HG03575 (cell line): ENCODE results near the gene SH3PXD2B.
"Not testable (repeated sequence)": the region's sequence is repeated elsewhere in the genome, so short reads cannot be mapped to it uniquely, and the experiment has no call there.

Experiments used
- ATAC-seq: cut with Tn5 transposase; IDR thresholded peaks from one replicate; pipeline ENCODE4 v1.9.1; 2021; ENCODE audit not compliant: unreplicated experiment, insufficient number of reproducible peaks, low FRiP score; ENCODE audit errors: extremely low read depth

The SH3PXD2B gene

DNA sequence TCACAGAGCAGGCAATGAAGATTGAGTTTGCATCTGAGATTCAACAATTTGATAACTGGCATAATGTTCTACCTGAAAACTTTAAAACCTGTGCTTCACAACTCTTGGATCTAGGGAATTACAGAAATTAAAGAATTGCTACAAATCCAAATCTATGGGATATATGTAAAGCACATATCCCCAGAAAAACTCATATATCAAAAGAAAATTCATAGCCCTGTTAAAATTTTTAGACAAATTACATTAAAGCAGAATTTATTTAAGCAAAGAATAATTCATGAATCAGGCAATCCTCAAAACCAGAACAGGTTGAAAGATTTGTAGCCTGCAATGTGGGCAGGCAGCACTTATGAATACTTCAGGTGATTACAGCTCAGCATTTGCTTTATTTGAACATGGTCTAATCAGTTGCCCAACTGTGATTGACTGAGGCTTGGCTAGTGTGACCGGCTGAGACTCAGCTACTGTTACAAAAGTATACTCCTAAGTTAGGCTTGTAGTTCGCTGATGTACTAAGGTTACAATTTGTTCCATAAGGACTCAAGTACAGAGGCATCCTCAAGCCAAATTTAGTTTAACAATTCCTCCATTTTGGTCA, 160.5 kb downstream of the SH3PXD2B start:
- no peak for ATAC-seq

DNA sequence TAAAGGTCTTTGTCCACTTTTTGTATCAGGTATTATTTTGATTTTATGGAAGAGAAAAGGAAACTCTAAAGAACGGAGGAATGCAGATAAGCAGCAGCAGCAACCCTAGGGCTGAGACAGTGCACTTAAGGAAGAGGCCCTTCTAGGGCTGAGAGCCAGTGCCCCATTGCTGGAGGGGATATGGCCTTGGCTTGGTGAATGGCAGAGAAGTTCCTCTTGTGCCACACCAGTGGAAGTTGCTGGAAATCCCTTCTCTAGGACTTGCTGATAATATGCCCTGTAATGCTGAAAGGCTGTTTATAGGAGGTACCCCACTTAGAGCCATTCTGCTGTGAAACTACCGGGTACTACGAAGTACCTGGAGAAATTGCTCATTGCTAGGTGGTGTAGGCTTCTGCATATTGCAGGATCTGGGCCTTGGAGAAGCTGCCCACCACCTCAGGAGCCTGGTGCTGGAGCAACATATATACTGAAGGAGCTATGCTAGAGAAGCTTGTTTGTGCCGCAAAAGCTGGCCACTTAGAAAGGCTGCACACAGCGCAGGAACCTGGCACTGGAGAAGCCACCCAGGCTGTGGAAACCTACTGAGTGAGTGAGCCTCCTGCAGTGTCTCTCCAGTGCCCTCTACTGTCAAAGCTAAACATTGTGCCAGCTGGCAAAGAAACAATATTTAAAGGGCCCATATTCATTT, 161.1 kb downstream of the SH3PXD2B start:
- peak; percentile 52 for ATAC-seq

DNA sequence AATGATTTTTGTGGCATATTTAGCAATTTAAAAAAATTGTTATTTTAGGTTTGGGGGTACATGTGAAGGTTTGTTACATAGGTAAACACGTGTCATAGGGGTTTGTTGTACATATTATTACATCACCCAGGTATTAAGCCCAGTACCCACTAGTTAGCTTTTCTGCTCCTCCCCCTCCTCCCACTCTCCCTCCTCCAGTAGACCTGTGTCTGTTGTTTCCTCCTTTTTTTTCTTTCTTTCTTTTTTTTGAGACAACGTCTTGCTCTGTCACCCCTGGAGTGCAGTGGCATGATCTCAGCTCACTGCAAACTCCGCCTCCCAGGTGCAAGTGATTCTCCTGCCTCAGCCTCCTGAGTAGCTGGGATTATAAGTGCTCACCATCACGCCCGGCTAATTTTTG, 162.5 kb downstream of the SH3PXD2B start:
- not testable (repeated sequence) for ATAC-seq

DNA sequence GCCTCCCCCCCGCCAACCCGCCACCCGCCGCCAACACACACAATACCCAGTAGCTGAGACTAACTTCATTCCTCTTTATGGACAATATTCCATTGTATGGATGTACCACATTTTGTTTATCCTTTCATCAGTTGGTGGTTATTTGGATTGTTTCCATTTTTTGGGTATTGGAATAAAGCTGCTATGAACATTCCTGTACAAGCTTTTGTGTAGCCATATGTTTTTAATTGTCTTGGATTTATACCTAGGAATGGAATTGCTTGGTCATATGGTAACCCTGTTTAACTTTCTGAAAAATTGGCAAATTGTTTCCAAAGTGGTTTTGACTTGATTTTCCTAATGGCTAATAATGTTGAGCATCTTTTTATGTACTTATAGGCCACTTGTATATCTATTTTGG, 165.9 kb downstream of the SH3PXD2B start:
- no peak for ATAC-seq

DNA sequence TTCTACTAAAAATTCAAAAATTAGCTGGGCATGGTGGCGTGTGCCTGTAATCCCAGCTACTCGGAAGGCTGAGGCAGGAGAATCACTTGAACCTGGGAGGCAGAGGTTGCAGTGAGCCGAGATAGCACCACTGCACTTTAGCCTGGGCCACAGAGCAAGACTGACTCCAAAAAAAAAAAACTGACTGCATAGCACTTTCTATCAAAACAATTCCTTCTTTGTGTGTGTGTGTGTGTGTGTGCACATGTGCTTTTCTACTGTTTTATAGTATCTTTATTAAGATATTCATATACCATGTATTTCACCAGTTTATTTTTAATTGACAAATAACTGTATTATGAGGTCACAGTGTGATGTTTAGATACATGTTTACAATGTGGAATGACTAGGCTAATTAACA, 167.2 kb downstream of the SH3PXD2B start:
- not testable (repeated sequence) for ATAC-seq

DNA sequence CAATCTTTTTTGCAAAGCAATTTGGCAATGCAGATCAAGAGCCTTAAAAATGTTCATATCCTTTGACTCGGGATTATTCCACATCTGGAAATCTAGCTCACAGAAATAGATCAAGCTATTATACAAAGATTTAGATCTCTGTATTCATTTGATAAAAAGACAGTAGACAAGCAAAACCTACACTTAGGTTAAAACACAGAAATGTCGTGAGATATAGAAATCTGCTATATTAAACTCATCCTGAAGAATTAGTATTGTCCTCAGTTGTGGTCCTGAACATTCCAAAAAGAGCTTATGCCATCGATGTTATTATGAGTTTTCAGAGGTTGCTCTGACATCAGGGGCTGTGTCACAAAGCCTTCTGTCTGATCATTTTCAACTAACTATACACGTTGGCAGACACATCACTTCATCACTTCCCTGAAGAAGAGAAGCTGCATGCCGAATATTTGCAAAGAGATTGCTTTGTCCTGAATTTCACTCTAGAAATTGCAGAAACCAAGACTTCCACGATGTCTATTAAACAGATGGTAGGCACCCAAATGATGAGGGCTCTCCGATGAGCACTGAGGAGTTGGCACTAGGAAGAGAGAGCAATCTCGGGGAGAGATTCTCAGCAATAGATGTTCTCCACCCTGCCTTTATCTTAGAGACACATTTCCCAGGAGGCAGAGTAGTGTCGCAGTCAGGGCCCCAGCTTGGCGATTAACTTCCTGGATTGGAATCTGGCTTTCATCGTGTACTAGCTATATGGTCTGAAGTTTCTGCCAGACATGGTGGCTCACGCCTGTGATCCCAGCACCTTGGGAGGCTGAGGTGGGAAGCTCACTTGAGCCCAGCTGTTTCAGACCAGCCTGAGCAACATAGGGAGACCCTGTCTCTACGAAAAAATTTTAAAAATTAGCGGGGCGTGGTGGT, 168.8 kb downstream of the SH3PXD2B start:
- ATAC-seq, result no peak

DNA sequence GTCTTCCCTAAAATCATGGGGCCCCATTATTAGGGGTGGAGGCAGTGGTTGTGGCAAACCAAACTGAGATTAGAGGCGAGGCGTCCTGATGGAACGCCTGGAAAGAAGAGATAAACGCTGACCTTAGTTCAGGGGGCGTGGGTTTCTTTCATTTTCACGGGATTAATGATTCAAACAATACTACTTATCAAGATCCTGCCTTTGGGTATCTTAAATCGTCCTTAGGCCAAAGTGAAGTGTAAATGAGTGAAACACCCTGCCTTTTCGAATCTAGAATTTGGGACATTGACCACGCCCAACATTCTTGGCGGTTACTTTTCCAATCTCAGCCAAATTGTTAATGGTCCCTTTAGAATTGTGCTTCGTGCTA, 169.7 kb downstream of the SH3PXD2B start:
- no peak for ATAC-seq

DNA sequence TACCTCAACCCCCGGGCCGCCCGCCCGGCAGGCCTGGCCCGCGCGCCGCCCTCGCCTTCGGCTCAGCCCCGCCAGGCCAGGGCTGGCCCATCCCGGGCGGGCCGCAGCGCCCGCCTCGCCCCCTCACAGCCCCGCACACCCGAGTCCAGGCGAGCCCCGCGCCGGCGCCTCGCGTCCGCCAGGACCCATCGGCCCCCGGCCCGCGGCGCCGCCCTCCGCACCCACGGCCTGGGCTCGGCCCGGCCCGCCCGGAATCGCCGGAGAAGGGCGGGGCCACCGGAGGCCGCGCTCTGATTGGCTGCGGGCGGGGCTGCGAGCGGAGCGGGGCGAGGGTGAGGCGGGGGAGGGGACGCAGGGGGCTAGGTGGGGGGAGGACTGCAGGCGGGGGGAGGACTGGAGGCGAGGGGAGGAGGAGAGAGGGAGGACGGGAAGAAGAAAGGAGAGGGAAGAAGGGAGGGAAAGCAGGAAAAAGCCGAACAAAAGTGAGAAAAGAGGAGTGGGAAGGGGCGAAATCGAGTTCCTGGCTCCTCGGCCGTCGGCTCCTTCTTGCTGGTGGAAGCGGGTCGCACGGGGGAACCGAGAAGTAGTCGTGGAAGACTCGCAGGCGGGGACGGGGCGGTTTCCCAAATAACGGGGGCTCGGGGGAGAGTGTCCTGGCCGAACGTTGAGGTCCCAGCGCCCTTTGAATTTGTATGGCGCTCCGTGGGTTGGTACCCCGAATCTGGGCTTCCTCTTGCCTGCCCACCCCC, 170.3 kb downstream of the SH3PXD2B start:
- ATAC-seq, result peak; percentile 39

DNA sequence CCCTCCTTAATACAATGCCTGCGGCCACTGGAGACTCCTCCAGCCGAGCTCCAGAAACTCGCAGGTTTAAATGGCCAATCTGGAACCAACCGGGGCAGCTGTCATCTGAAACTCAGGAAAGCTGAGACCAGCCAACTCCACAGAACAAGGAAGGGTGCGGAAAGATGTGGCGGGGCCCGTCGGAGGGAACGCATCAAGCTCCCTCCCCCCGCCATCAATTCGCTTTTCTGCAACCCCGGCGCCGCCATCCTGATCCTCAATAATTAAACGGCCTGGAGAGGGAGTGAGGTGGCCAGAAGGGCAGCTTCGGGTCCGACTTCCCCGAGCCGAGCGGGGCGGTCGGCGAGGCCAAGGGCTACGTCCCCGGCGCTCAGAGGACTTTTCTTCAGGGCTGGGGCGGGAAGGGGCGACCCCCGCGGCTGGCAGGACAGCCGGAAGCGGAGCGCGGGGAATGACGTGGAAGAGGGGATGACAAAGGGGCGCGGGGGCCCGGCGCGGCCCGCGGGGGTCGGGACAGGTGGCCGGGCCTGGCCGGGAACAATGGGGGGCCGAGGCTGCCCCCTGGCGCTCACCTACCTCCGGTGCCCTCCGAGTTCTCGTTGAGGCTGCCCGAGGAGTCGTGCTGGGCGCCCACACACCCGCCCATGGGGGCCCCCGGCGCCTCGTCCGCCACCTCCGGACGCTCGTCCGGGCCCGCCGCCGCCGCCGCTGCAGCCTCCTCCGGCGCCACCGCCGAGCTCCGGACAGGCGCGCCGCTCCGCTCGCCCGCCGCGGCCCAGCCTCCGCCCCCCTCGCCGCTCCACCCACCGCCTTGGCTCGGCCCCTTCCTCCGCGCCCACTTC, 171.1 kb downstream of the SH3PXD2B start, which contains the start of gene UBTD2:
Gene UBTD2 (minus strand): TSS at position 745 of the 842 bp plus-strand sequence. CDS start 99 bp downstream, at position 646.
- ATAC-seq, result peak; percentile 19

DNA sequence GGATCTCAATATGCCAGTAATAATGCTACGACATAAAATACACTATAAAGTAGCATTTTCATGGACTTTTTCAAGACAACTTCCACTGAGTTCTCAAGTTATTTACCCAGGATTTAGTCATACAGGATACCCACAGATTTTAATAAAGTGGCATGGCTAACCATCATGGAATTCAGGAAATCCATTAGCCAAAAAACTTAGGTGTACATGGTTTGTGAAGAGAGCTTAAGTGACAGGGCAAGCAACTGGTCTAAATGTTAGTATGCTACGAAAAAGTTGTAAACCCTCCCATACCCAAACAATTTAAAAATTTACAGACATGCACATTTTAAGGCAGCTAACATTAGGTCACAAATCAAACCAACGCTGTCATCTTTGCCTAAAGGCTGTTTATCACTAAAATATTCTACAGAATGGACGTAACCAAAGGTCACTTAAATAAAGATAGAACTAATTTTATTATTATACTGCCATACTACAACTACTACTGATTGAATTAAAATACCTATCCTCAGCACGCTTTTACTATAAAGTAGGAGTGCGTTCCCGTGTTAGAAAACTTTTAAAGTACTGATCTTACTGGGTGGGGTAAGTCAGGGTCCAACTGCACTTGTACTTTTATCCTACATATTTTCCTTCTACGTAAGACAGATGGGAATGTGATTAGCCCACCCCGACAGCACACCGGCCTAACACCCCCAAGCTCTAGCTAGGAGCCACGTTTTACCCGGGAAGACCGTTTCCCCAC, 171.9 kb downstream of the SH3PXD2B start:
- no peak for ATAC-seq

DNA sequence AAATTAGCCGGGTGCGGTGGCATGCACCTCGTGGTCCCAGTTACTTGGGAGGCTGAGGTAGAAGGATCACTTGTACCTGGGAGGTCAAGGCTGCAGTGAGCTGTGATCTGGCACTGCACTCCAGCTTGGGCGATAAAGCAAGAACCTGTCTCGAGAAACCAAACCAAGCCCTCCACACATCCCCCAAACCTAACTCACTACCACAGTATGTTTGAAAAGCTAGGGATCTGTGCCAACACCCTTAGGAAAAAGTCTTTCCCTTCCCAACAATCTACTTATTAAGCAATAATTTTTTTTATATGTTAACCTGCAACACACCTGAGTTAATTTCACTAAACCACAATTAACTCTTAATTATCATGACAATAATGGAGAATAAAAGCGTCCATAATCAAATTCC, 173.0 kb downstream of the SH3PXD2B start:
- ATAC-seq, result no peak

DNA sequence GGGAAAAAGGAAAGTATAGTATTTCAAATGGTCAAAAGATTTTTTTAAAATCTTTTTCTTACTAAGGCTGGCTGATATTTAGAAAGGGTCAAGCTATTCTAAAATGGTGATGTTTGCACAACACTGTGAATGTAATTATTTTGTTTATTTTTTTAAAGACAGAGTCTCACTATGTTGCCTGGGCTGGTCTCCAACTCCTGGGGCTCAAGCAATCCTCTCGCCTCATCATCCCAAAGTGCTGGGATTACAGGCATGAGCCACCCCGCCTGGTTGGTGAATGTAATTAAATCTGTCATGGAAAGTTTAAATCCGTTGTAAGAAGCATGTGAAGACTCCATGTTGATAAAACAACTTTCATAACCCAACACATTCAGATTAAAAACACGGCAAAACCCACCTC, 173.4 kb downstream of the SH3PXD2B start:
- ATAC-seq, result no peak

DNA sequence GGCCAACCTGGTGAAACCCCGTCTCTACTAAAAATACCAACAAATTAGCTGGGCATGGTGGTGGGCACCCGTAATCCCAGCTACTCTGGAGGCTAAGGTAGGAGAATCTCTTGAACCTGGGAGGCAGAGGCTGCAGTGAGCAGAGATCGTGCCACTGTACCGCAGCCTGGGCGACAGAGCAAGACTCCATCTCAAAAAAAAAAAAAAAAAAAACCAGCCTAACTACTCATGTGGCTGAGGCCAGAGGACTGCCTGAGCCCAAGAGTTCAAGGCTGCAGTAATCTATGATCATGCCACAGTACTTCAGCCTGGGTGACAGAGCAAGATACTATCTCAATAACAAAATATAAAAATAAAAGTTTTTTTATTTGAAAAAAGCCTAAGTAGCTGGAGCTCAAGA, 174.0 kb downstream of the SH3PXD2B start:
- no peak for ATAC-seq

DNA sequence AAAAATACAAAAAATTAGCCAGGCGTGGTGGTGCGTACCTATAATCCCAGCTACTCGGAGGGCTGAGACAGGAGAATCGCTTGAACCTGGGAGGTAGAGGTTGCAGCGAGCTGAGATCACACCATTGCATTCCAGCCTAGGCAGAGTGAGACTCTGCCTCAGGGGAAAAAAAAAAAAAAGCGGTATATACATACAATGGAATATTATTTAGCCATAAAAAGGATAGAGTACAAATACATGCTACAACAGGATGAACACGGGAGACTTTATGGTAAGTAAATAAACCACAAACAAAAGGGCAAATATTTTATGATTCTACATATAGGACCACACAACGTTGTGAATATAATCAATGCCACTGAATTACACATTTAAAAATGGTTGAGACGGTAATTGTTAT, 176.0 kb downstream of the SH3PXD2B start:
- no peak for ATAC-seq

DNA sequence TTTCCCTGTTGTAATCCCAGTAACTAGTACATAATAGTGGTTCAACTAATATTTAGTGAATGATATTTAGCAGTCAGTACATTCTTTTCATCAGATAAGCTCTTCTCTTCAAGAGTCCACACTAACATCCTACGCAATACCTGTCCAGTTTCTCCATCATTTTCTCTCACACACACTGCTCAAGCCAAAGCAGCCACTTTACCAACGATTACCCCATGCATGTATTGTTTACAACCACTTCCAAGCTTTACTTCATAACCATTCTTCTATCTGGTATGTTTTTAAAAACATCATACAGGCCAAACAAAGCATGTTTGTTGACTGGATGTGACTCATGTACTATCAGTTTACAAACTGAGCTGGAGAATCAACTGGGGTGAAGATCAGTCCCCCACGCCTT, 178.1 kb downstream of the SH3PXD2B start:
- ATAC-seq, result no peak
